ENCODE measurements around the gene CGN. TPM values are rescaled to one million over a fixed set of nuclear protein-coding genes. Genes with fewer than 3 reads are reported as not detected.

Gene CGN
- total RNA-seq, 6 experiments from 2014 or later = 0.17 to 0.28 (median 0.21) TPM

GRCh38 chr1:151562661-151563060 lies 51.5 kb downstream of the CGN start:
- TF ChIP-seq, protein P1, sequence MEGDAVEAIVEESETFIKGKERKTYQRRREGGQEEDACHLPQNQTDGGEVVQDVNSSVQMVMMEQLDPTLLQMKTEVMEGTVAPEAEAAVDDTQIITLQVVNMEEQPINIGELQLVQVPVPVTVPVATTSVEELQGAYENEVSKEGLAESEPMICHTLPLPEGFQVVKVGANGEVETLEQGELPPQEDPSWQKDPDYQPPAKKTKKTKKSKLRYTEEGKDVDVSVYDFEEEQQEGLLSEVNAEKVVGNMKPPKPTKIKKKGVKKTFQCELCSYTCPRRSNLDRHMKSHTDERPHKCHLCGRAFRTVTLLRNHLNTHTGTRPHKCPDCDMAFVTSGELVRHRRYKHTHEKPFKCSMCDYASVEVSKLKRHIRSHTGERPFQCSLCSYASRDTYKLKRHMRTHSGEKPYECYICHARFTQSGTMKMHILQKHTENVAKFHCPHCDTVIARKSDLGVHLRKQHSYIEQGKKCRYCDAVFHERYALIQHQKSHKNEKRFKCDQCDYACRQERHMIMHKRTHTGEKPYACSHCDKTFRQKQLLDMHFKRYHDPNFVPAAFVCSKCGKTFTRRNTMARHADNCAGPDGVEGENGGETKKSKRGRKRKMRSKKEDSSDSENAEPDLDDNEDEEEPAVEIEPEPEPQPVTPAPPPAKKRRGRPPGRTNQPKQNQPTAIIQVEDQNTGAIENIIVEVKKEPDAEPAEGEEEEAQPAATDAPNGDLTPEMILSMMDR (IDR thresholded peaks at IDR 0.05) = no peak
- peaks cover 13% of the 10 kb centered on the region; the same call in 1 of the 2 replicates for H3K36me3 Mint-ChIP-seq (ENCODE audit: low read depth)
- peaks cover 5% of the 10 kb centered on the region for H3K27me3 Mint-ChIP-seq (ENCODE audit: insufficient read depth)
- DNase-seq = no peak
- H3K27ac Mint-ChIP-seq = no peak overlapping the region
- H3K9me3 Mint-ChIP-seq = no peaks in the 10 kb centered on the region
- H3K4me3 Mint-ChIP-seq = no peak overlapping the region
- H3K4me1 Mint-ChIP-seq (ENCODE audit: low read depth) = peaks cover 11% of the 10 kb centered on the region; the same call in 1 of the 2 replicates

DNA sequence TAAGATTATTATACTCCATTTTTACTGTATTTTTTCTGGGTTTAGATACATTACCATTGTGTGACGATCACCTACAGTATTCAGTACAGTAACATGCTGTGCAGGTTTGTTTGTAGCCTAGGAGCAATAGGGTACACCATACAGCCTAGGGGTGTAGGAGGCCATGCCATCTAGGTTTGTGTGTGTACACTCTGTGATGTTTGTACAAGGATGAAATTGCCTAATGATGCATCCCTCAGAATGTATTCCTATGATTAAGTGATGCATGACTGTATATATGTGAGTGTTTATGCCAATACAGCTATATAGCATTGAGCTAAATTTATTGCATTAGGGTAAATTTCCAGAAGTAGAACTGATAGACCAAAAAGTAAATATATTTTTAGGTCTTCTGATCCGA lies 52.2 kb downstream of the CGN start:
- Mint-ChIP-seq H3K27me3 (ENCODE audit: insufficient read depth) (peaks cover 5% of the 10 kb centered on the region), H3K4me3 (no peak overlapping the region), H3K4me1 (ENCODE audit: low read depth) (peaks cover 11% of the 10 kb centered on the region; the same call in 1 of the 2 replicates), H3K36me3 (ENCODE audit: low read depth) (peaks cover 13% of the 10 kb centered on the region; the same call in 1 of the 2 replicates), H3K27ac (no peak overlapping the region), H3K9me3 (no peaks in the 10 kb centered on the region)
- DNase-seq = no peak
- TF ChIP-seq, protein P1 (IDR thresholded peaks at IDR 0.05) = no peak

DNA sequence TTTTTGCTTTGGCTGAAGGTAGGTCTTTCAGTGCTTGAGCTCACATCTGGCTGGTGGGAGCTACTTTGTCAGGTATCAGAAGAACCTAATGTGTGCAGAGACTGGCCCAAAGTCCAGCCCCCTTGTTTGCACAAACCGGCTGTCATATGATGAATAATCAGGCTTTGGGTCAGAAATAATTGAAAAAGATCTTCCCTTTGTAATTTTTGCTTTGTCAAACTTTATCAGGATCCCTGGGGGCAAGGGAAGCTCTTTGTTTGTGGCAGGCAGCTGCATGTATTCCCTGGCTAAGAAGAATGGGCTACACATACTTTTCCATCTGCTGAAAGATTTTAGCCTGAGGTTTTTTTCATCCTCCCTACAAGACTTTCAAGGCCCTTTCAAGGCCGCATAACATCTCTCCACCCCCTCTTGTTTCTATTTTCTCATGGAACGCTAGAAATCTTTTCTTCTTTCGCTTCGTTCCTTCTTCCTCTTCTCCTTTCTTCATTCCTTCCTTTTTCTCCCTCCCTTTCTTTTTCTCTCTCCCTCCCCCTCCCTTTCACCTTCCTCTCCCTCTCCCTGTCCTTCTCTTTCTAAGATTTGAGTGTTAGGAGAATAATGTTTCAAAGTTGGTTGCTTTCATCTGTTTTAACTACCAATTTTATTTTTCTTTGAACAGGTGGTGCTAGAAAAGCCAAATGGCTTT lies 54.5 kb downstream of the CGN start:
- no peak overlapping the region for H3K4me3 Mint-ChIP-seq
- DNase-seq = no peak
- H3K4me1 Mint-ChIP-seq (ENCODE audit: low read depth) = peaks cover 21% of the 10 kb centered on the region
- no peaks in the 10 kb centered on the region for H3K9me3 Mint-ChIP-seq
- H3K27me3 Mint-ChIP-seq (ENCODE audit: insufficient read depth) = peaks cover 5% of the 10 kb centered on the region
- H3K36me3 Mint-ChIP-seq (ENCODE audit: low read depth) = peaks cover 13% of the 10 kb centered on the region; the same call in 1 of the 2 replicates
- H3K27ac Mint-ChIP-seq = no peak overlapping the region
- TF ChIP-seq, protein P1 (IDR thresholded peaks at IDR 0.05) = no peak

DNA sequence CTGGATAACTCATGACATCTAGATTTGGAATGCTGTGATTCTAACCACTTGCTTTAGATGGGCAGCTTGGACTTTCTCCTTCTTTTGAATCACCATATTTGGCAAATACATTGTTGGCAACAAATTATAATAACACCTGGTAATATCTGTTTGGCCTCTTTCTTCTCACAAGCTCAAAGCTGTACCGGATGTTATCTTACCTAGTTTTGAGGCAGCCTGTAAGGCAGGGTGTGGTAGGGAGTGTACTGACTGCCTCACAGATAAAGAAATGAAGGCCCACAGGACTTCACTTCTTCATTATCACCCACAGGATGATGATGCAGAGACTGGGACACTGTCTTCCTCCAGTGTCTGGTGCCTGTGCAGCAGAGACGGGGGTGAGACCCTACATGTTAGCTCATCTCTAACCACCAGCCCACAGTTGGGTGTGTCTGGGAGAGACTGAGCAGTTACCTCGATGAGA lies 57.5 kb downstream of the CGN start:
- DNase-seq = no peak
- no peak overlapping the region for H3K27ac Mint-ChIP-seq

DNA sequence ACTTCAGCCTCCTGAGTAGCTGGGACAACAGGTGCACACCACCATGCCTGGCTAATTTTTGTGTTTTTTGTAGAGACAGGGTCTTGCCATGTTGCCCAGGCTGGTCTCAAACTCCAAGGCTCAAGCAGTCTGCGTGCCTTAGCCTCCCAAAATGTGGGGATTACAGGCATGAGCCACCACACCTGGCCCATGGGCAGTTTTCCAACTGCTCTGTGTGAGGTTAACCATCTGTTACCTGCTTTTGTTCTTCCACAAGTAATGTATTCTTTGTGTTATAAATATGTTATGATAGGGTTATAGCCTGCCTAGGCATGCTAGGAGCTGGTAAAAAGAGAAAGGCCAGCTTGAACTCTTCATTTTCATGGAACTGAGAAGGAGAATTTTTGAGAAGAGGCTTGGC lies 59.6 kb downstream of the CGN start:
- Mint-ChIP-seq H3K36me3 (ENCODE audit: low read depth) (peaks cover 26% of the 10 kb centered on the region), H3K4me3 (no peak overlapping the region), H3K27ac (no peak overlapping the region), H3K9me3 (no peaks in the 10 kb centered on the region), H3K27me3 (ENCODE audit: insufficient read depth) (peaks cover 1% of the 10 kb centered on the region), H3K4me1 (ENCODE audit: low read depth) (peaks cover 30% of the 10 kb centered on the region)
- DNase-seq = no peak
- TF ChIP-seq, protein P1 (IDR thresholded peaks at IDR 0.05) = no peak

More for the DNA sequence above, 57.5 kb downstream of the CGN start:
- Mint-ChIP-seq H3K4me3 (no peak overlapping the region), H3K27me3 (ENCODE audit: insufficient read depth) (peaks cover 5% of the 10 kb centered on the region), H3K4me1 (ENCODE audit: low read depth) (peaks cover 10% of the 10 kb centered on the region), H3K9me3 (no peaks in the 10 kb centered on the region), H3K36me3 (ENCODE audit: low read depth) (peaks cover 18% of the 10 kb centered on the region; the same call in 1 of the 2 replicates)
- TF ChIP-seq, protein P1 (IDR thresholded peaks at IDR 0.05) = no peak
